Hepatic stellate cell (primary cell): ENCODE data around the gene ANKRD13B.
"Not testable (repeated sequence)": the region's sequence is repeated elsewhere in the genome, so short reads cannot be mapped to it uniquely, and the experiment has no call there.

Source experiments
- DNase-seq: peaks from one replicate; pipeline ENCODE4 v3.0.0; 2011; ENCODE audit warnings: low spot score

Gene ANKRD13B

DNA sequence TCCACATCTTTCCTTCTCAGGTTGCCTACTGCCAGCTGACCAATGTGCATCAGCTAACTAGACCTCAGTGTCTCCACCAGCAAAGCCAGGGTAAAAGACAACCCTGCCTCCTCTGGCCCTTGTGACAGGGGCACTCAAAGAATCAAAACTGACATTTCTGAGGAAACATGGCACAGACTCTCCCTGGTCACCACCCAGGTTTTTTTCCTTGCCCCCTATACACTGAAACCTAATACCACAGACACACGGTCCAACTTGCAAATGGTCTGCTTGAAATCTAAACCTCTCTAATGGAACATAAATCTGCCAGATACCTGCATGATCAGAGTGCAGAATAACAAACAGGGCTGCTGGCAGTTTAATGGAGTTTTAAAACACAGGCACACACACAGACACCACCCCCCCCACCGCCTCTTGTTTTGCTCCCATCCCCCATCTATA is 49.3 kb downstream of the ANKRD13B start:
- no peak for DNase-seq

DNA sequence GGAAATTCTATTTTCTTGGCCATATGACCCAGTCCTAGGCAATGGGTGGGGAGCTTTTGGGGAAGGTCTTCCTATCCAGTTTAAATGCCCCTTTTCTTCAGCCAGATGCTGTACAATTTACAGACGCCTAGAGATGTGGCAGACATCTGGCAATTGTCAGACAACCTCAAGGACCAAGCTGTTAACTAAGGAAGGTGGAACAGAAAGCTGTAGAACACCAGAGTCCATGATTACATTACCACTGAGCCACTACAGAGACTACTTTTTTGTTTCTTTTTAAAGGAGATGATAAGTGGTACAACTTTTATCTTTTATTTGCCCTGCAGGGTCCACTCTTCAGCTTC is 50.9 kb downstream of the ANKRD13B start:
- no peak for DNase-seq

DNA sequence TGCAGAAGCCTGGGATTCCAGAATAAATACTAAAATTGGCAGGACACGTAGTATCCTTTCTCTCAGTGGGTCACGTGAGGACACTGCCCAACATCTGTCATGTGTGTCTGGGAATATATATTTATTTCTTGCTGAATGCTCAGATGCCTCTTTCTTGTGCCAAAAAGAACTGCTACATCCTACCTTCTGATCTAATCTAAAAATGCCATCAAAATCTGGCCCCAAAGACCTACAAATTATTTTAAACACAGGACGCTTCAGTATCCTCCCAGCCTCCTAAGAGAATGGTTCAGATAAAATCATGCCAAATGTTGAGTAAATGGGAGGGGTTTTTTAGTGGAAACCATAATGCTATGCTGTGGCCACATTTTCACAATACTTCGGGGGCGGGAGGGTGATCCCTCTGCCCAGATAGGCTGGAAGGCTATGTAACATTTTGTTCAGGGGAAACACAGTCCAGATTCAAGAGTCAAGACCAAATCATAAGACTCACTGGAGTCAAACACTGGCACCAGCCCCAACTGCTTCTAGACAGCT is 52.7 kb downstream of the ANKRD13B start:
- DNase-seq: no peak

DNA sequence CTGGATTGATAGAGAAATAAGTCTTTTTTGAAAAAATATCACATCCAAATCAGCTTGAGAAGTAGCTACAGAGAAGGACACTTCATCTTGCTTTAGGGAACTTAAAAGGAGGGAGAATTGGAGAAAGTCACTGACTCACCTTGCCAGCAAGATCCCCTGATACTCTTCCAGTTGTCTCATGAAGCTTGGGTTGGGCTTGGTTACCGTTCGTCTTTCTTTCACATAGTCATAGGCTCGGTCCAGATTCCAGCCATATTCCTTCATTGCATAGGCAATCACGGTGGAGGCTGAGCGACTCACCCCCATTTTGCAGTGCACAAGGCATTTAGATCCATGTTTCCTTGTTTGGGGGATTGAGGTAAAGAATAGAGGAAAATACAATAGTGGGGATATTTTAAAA is 55.1 kb downstream of the ANKRD13B start:
- DNase-seq: no peak

DNA sequence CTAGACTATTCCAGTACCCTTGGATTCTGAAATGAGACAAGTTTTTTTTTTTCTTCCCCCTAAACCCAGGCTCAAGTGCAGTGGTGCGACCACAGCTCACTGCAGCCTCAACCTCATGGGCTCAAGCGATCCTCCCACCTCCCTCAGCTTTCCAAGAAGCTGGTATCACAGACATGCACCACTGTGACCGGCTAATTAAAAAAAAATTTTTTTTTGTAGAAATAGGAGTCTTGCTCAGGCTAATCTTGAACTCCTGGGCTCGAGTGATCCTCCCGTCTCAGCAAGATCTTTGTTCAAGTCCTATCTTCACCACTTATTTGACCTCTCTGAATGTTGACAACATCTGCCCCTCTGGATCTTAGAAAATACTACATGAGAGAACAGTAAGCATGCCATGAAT is 56.4 kb downstream of the ANKRD13B start:
- no peak for DNase-seq

DNA sequence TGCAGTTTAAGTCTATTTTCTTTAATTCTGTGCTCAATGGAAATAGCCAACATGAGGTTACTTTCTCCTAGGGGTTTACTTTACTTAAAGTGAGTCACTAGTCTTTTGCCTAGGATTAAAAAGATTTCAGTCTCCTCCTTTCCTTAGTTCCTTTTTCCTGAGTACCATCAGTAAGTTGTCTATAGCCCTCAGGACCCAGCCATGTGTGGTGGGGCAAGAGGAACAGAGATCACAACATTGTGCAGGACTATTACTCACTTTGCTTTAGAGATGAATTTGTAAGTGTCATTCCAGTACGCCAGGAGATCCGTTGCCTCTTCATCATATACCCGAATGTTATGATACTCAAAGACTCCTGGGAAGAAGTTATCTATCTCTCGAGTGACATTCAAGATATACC is 57.5 kb downstream of the ANKRD13B start:
- no peak for DNase-seq

DNA sequence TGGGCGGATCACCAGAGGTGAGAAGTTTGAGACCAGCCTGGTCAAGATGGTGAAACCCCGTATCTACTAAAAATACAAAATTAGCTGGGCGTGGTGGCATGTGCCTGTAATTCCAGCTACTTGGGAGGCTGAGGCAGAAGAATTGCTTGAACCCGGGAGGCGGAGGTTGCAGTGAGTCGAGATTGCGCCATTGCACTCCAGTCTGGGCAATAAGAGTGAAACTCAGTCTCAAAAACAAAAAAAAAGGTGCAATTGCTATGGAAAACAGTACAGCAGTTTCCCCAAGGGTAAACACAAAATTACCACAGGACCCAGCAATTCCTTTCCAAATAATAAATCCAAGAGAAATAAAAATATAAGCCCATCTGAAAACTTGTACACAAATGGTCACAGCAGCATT is 59.0 kb downstream of the ANKRD13B start:
- not testable (repeated sequence) for DNase-seq

DNA sequence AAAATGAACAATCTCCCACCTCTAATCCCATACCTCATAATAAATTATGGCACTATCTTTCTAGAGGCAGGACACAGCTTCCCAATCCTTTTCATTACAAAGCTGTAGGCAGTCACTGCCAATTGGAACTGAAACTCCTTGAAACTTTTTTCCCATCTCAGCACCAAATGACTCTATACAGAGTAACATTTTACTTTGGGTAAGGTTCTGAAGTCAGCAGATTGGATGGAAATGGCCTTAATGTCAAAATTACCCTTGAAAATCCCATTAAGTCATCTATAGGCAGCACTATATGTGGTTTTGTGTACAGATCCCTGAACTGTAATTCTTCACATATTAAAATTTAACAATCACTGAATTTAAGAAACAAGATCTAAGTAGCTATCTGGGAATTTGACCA is 60.0 kb downstream of the ANKRD13B start:
- DNase-seq: no peak

DNA sequence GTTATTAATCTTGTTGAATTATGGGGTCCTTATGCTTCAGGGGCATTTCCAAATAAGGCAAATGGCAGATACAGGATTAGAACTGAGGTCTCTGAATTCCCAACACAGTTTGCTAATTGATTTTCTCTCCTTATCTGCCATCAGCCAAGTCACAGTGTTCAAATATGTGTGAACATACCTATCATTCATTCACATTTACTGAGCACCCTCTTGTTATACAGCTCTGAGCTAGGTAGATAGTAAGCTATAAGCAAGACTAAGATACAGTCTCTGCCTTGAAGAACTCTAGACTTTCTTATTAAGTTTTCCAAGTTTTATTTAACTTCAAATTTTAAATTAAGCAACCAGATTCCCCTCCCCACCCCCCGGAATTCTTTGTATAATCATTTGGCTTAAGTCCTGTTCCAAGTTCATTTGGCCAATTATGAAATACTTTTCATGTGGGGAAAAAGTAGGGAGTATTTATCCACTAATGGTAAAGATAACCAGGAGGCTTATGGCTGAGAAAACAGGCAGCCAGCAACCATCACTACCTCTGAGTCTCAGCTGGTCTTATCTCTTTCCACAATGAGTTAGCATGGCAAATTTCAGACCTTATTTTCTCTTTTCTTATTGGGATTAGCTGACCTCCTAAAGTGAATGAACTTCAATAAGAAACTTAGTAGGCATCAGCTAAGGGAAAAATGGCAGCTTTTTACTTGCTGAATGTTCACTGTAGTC is 61.2 kb downstream of the ANKRD13B start:
- DNase-seq: no peak

DNA sequence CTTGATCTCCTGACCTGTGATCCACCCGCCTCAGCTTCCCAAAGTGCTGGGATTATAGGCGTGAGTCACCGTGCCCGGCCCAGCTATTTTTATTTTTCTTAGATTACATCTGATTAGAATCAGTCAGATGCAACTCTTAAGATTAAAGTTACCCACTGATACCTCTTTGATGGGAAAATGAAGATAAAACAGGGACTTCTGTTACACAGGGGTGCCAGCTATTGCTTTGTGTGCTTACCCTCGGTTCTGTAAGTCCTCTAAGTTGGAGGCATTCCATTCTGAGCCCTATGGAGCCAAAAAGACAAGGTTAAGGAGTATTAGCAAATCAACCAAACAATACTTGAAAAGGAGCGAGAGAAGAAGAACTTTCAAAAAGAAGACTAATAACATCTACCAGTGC is 62.4 kb downstream of the ANKRD13B start:
- DNase-seq: no peak

DNA sequence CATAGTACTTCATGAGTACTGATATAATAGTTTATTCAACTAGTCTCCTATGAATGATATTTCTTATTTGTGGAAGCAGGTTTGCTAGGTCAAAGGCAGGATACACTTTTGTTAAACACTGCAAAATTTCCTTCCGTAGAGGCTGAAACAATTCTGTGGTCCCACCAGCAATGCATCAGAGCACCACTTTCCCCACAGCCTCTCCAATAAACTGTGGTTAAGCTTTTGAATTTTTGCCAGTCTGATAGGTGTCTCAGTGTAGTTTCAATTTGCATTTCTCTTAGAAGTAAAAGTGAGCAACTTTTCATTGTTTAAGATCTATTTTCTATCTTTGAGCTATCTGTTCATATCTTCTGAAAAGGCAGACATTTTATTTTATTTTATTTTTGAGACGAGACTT is 66.2 kb downstream of the ANKRD13B start:
- DNase-seq: no peak

DNA sequence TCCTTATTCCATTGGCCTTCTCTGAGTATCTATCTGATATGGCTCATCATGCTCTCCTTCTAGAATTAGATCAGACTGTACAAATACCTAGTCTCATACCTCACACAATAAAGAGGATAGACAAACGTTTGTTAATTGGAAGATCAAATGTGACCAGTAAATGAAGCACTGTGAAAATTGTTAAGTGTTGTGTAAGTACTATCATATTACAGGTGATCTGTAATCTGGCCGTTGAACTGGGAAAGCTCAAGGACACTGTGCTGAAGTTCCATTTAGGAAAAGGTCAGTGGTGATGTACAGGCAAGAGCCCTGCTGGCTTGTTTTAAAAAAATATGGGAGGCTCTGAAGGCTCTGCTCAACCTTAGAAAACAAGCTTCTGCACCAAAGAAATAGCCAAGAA is 68.3 kb downstream of the ANKRD13B start:
- DNase-seq: no peak

DNA sequence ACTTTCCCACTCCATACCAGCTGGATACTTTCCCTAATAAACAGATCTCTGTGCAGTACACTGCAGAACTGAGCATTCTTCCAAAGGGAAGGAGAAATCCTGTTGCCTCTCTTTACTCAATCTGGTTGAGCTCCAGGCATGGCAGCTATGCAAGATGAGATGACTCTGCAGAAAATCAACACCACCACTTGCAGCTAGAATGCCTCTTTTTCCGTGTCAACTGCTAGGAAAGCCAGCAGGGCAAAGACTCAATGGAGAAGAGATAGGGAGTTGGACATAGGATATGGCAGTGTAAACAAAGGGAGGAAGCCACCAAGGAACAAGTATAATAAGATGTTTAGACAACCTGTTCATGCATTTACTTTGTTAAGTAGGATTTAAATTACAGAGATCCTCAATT is 70.2 kb downstream of the ANKRD13B start:
- DNase-seq: no peak
